ENCODE results near the gene HCST. TPM values are rescaled to one million over a fixed set of nuclear protein-coding genes. Genes with fewer than 3 reads are reported as not detected.

The HCST gene
- total and polyA plus RNA-seq, 4 donors = 2.0 to 13.3 (median 3.8) TPM

DNA sequence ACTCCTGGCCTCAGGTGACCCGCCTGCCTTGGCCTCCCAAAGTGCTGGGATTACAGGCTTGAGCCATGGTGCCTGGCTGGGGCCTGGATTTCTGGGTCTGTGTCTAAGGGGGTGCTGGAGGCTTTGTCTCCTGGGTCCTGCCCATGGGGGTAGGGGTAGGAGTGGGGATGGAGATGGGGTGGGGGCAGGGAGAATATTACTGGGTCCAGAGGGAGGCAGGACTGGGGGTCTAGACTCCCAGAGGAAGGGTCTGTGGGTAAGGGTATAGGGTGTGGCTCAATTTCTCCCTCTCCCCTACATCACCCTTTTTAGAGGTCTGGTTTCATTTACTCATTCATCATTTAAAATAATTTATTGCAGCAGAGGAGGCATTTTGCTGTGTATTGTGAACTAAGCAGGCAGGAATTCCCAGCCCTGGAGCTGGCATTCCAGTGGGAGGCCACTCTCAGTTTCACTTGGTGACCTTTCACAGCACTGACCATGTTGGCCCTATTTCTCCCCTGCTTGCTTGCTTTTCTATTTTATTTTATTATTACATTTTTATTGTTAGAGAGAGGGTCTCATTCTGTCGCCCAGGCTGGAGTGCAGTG is 1.2 kb upstream of the HCST start (continued):
- TF ChIP-seq, protein P1, sequence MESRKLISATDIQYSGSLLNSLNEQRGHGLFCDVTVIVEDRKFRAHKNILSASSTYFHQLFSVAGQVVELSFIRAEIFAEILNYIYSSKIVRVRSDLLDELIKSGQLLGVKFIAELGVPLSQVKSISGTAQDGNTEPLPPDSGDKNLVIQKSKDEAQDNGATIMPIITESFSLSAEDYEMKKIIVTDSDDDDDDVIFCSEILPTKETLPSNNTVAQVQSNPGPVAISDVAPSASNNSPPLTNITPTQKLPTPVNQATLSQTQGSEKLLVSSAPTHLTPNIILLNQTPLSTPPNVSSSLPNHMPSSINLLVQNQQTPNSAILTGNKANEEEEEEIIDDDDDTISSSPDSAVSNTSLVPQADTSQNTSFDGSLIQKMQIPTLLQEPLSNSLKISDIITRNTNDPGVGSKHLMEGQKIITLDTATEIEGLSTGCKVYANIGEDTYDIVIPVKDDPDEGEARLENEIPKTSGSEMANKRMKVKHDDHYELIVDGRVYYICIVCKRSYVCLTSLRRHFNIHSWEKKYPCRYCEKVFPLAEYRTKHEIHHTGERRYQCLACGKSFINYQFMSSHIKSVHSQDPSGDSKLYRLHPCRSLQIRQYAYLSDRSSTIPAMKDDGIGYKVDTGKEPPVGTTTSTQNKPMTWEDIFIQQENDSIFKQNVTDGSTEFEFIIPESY (IDR thresholded peaks at IDR 0.05) = no peak
- TF ChIP-seq RXRA (IDR thresholded peaks at IDR 0.05) (no peak), HNF4G (IDR thresholded peaks at IDR 0.05) (no peak), YY1 (IDR thresholded peaks at IDR 0.05) (no peak), NR2F2 (IDR thresholded peaks at IDR 0.05) (no peak), FOXA1 (IDR thresholded peaks at IDR 0.05) (no peak)
- TF ChIP-seq, protein P2, sequence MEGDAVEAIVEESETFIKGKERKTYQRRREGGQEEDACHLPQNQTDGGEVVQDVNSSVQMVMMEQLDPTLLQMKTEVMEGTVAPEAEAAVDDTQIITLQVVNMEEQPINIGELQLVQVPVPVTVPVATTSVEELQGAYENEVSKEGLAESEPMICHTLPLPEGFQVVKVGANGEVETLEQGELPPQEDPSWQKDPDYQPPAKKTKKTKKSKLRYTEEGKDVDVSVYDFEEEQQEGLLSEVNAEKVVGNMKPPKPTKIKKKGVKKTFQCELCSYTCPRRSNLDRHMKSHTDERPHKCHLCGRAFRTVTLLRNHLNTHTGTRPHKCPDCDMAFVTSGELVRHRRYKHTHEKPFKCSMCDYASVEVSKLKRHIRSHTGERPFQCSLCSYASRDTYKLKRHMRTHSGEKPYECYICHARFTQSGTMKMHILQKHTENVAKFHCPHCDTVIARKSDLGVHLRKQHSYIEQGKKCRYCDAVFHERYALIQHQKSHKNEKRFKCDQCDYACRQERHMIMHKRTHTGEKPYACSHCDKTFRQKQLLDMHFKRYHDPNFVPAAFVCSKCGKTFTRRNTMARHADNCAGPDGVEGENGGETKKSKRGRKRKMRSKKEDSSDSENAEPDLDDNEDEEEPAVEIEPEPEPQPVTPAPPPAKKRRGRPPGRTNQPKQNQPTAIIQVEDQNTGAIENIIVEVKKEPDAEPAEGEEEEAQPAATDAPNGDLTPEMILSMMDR (IDR thresholded peaks at IDR 0.05; ENCODE audit: low read depth, low read length, missing input control) = no peak

DNA sequence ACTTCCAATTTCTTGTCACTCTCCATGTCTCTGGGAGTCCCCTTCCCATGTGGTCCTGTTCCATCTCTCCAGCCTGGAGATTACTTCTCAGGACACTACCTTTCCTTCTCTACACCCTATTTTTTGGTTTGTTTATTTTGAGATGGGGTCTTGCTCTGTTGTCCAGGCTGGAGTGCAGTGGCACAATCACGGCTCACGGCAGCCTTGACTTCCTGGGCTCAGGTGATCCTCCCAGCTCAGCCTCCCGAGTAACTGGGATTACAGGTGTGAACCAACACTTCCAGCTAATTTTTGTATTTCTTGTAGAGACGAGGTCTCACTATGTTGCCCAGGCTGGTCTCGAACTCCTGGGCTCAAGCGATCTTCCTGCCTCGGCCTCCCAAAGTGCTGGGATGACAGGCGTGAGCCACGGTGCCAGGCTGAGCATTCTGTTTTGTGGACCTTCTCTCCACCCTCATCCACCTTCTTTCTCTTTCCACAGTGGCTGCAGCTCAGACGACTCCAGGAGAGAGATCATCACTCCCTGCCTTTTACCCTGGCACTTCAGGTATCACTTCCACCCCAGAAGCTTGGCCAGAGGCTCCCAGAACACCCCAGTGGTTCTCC is 644 bp downstream of the HCST start:
- no peak for DNase-seq (ENCODE audit: low spot score)
- peak overlapping the region in 1 of 2 donors; percentile 48 for H3K9ac ChIP-seq (ENCODE audit: low read depth in 1 of 2, low read length in 2 of 2)
- TF ChIP-seq RAD21 (IDR thresholded peaks at IDR 0.05) = no peak
- TF ChIP-seq GABPA (IDR thresholded peaks at IDR 0.05 in 1 of 2, conservative IDR thresholded peaks at IDR 0.05 in 1 of 2) = no peak
- TF ChIP-seq RXRA (IDR thresholded peaks at IDR 0.05) = no peak
- no peak for TF ChIP-seq JUND (IDR thresholded peaks at IDR 0.05)
- TF ChIP-seq EGR1 (IDR thresholded peaks at IDR 0.05; ENCODE audit: low read depth in 2 of 2) = no peak
- TF ChIP-seq, protein P2 (IDR thresholded peaks at IDR 0.05; ENCODE audit: low read depth, low read length, missing input control) = no peak
- no peak for TF ChIP-seq TAF1 (conservative IDR thresholded peaks at IDR 0.05)
- TF ChIP-seq, protein P1 (IDR thresholded peaks at IDR 0.05) = no peak
- TF ChIP-seq, protein P3, sequence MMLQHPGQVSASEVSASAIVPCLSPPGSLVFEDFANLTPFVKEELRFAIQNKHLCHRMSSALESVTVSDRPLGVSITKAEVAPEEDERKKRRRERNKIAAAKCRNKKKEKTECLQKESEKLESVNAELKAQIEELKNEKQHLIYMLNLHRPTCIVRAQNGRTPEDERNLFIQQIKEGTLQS (IDR thresholded peaks at IDR 0.05) = no peak
- TF ChIP-seq HNF4A (conservative IDR thresholded peaks at IDR 0.05) = no peak
- no peak for TF ChIP-seq FOXA1 (IDR thresholded peaks at IDR 0.05)
- TF ChIP-seq, protein P4, sequence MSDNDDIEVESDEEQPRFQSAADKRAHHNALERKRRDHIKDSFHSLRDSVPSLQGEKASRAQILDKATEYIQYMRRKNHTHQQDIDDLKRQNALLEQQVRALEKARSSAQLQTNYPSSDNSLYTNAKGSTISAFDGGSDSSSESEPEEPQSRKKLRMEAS (IDR thresholded peaks at IDR 0.05) = no peak
- TF ChIP-seq NR2F2 (IDR thresholded peaks at IDR 0.05) = no peak
- TF ChIP-seq HNF4G (IDR thresholded peaks at IDR 0.05) = no peak
- TF ChIP-seq, protein P5, sequence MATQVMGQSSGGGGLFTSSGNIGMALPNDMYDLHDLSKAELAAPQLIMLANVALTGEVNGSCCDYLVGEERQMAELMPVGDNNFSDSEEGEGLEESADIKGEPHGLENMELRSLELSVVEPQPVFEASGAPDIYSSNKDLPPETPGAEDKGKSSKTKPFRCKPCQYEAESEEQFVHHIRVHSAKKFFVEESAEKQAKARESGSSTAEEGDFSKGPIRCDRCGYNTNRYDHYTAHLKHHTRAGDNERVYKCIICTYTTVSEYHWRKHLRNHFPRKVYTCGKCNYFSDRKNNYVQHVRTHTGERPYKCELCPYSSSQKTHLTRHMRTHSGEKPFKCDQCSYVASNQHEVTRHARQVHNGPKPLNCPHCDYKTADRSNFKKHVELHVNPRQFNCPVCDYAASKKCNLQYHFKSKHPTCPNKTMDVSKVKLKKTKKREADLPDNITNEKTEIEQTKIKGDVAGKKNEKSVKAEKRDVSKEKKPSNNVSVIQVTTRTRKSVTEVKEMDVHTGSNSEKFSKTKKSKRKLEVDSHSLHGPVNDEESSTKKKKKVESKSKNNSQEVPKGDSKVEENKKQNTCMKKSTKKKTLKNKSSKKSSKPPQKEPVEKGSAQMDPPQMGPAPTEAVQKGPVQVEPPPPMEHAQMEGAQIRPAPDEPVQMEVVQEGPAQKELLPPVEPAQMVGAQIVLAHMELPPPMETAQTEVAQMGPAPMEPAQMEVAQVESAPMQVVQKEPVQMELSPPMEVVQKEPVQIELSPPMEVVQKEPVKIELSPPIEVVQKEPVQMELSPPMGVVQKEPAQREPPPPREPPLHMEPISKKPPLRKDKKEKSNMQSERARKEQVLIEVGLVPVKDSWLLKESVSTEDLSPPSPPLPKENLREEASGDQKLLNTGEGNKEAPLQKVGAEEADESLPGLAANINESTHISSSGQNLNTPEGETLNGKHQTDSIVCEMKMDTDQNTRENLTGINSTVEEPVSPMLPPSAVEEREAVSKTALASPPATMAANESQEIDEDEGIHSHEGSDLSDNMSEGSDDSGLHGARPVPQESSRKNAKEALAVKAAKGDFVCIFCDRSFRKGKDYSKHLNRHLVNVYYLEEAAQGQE (IDR thresholded peaks at IDR 0.05) = no peak
- no peak for TF ChIP-seq YY1 (IDR thresholded peaks at IDR 0.05)
- TF ChIP-seq SP1 (IDR thresholded peaks at IDR 0.05) = no peak
- no peak for TF ChIP-seq FOXA2 (IDR thresholded peaks at IDR 0.05)
- peak overlapping the region; percentile 66 to 78 for H3K27ac ChIP-seq (ENCODE audit: low read depth in 1 of 2, low read length in 2 of 2)
- no peaks in the 10 kb centered on the region for H3K36me3 ChIP-seq (ENCODE audit: control insufficient read depth in 4 of 4, insufficient read depth in 3 of 4, low read depth in 1 of 4, low read length in 3 of 4)
- H3K4me3 ChIP-seq (ENCODE audit: low read depth in 1 of 3, low read length in 3 of 3) = peak overlapping the region in 2 of 3 donors; percentile 5 to 8
- H3K27me3 ChIP-seq (ENCODE audit: control insufficient read depth in 4 of 4, insufficient read depth in 4 of 4, low read length in 3 of 4) = no peaks in the 10 kb centered on the region
- 68% methylated on average over 10 of the region's 10 CpGs for WGBS
- no peaks in the 10 kb centered on the region for H3K9me3 ChIP-seq (ENCODE audit: control insufficient read depth in 4 of 4, low read length in 3 of 4)
- peaks cover 0 to 4% (median 2%) of the 10 kb centered on the region in 4 donors for H3K4me1 ChIP-seq (ENCODE audit: control insufficient read depth in 4 of 4, insufficient read depth in 4 of 4, low read length in 3 of 4)
